ENCODE measurements around the gene LPP. TPM values are rescaled to one million over a fixed set of nuclear protein-coding genes. Genes with fewer than 3 reads are reported as not detected.

The LPP gene
- total and polyA plus RNA-seq, 2 of the 13 experiments (the other 11 are each of a cell fraction or from before 2014, with no cell fraction given), result 19.2 to 29.9 TPM

- TF ChIP-seq LCORL (IDR thresholded peaks at IDR 0.05) (no peak), LCORL (CRISPR knock-in tag; IDR thresholded peaks at IDR 0.05) (peak; percentile 67; the same call in 1 of the 2 replicates), HDAC2 (CRISPR knock-in tag; IDR thresholded peaks at IDR 0.05) (peak; percentile 23; the same call in 1 of the 2 replicates), TBX2 (CRISPR knock-in tag; IDR thresholded peaks at IDR 0.05; ENCODE audit: borderline replicate concordance) (peak; percentile 78), EHMT2 (IDR thresholded peaks at IDR 0.05; ENCODE audit: borderline replicate concordance, low read depth, low read length) (no peak), ZNF781 (CRISPR knock-in tag; IDR thresholded peaks at IDR 0.05; ENCODE audit: borderline replicate concordance, not compliant biosample characterization) (no peak), TCF7 (IDR thresholded peaks at IDR 0.05; ENCODE audit: low read depth) (peak; percentile 60), PHF8 (CRISPR knock-in tag; IDR thresholded peaks at IDR 0.05) (no peak), ZBTB14 (CRISPR knock-in tag; IDR thresholded peaks at IDR 0.05) (no peak), MBNL3 (CRISPR knock-in tag; conservative IDR thresholded peaks at IDR 0.05) (no peak), FOXP4 (CRISPR knock-in tag; IDR thresholded peaks at IDR 0.05) (0 out of 2 replicates have a peak, but pooled peaks have one; percentile 30), ZNF710 (CRISPR knock-in tag; IDR thresholded peaks at IDR 0.05; ENCODE audit: borderline replicate concordance) (peak; percentile 28; the same call in 1 of the 2 replicates), SOX13 (IDR thresholded peaks at IDR 0.05) (no peak), SOX13 (CRISPR knock-in tag; conservative IDR thresholded peaks at IDR 0.05 in 1 of 2, IDR thresholded peaks at IDR 0.05 in 1 of 2) (peak in 1 of 2 experiments; percentile 42; a peak in 2 of 4 replicates), NR2F6 (IDR thresholded peaks at IDR 0.05) (peak; percentile 62), NR2F6 (CRISPR knock-in tag; IDR thresholded peaks at IDR 0.05) (peak; percentile 29; the same call in 1 of the 2 replicates), BCL6 (CRISPR knock-in tag; IDR thresholded peaks at IDR 0.05) (peak; percentile 94), MED1 (CRISPR knock-in tag; IDR thresholded peaks at IDR 0.05) (peak; percentile 47), FOXP1 (IDR thresholded peaks at IDR 0.05) (no peak), FOXP1 (CRISPR knock-in tag; IDR thresholded peaks at IDR 0.05) (peak; percentile 36; the same call in 1 of the 2 replicates), SP2 (CRISPR knock-in tag; IDR thresholded peaks at IDR 0.05) (no peak), NR2F2 (IDR thresholded peaks at IDR 0.05; ENCODE audit: borderline replicate concordance, low read depth) (peak; percentile 78; the same call in 1 of the 2 replicates)
- TF ChIP-seq, protein P1, sequence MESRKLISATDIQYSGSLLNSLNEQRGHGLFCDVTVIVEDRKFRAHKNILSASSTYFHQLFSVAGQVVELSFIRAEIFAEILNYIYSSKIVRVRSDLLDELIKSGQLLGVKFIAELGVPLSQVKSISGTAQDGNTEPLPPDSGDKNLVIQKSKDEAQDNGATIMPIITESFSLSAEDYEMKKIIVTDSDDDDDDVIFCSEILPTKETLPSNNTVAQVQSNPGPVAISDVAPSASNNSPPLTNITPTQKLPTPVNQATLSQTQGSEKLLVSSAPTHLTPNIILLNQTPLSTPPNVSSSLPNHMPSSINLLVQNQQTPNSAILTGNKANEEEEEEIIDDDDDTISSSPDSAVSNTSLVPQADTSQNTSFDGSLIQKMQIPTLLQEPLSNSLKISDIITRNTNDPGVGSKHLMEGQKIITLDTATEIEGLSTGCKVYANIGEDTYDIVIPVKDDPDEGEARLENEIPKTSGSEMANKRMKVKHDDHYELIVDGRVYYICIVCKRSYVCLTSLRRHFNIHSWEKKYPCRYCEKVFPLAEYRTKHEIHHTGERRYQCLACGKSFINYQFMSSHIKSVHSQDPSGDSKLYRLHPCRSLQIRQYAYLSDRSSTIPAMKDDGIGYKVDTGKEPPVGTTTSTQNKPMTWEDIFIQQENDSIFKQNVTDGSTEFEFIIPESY (CRISPR knock-in tag; IDR thresholded peaks at IDR 0.05), result peak; percentile 44; the same call in 1 of the 2 replicates
- TF ChIP-seq, protein P2, sequence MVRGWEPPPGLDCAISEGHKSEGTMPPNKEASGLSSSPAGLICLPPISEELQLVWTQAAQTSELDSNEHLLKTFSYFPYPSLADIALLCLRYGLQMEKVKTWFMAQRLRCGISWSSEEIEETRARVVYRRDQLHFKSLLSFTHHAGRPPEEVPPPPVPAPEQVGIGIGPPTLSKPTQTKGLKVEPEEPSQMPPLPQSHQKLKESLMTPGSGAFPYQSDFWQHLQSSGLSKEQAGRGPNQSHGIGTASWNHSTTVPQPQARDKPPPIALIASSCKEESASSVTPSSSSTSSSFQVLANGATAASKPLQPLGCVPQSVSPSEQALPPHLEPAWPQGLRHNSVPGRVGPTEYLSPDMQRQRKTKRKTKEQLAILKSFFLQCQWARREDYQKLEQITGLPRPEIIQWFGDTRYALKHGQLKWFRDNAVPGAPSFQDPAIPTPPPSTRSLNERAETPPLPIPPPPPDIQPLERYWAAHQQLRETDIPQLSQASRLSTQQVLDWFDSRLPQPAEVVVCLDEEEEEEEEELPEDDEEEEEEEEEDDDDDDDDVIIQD (CRISPR knock-in tag; IDR thresholded peaks at IDR 0.05; ENCODE audit: low read depth), result 0 out of 2 replicates have a peak, but pooled peaks have one; percentile 12
Measured at GRCh38 chr3:188229726-188230125, 75.8 kb downstream of the LPP start (continued).
